ENCODE measurements around the gene SDS. TPM values are rescaled to one million over a fixed set of nuclear protein-coding genes. Genes with fewer than 3 reads are reported as not detected.

Gene SDS
- total and polyA plus RNA-seq, 2 donors (not counting 1 experiment from before 2014, with no cell fraction given): 0.09 TPM; not detected in 1

DNA sequence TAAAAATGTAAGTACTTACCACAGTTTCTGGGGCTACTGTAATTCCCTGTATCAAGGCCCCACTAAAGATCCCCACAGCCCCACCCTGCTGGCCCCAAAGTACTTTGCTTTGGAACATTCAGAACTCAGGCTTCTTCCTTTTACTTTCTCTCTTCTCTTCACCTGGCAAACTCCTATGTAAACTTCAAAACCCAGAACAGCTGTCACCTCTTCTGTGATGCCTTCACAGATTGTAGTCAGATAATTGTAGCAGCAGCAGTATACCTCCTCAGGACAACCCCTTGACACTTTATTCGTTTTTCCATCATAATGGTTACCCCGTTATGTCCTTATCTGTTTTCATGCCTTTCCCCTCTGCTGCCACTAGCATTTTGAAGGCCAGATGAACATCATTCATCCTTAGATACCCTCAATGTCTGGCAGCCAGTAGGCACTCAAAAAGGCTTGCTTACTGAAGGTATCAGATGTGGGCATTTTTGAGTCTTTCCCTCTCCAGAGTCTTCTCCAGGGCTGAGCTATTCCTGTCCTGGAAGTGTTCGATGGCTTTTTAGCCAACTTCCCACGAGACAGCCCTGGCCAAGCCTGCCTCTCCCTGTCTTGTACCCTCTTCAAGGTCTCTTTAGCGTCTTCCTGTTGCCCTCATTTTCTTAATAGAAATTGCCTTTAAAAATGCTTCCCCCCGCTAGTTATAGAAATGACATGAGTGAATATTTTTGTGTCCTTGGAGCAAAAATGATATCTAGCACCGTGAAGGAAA, 37.9 kb downstream of the SDS start:
- Histone ChIP-seq H3K79me2 (ENCODE audit: control insufficient read depth, insufficient read depth, low read length) (no peaks in the 10 kb centered on the region), H4K20me1 (ENCODE audit: control insufficient read depth, insufficient read depth, low read length, poor library complexity, severe bottlenecking) (no peaks in the 10 kb centered on the region), H3K4me3 (ENCODE audit: control extremely low read depth in 1 of 5, extremely low read depth in 1 of 5, insufficient read depth in 1 of 5, low read depth in 2 of 5, low read length in 4 of 5) (no peak overlapping the region), H3K27me3 (replicated peaks in 1 of 4; ENCODE audit: control extremely low read depth in 1 of 4, control insufficient read depth in 3 of 4, insufficient read depth in 4 of 4, low read length in 3 of 4) (no peaks in the 10 kb centered on the region), H3K36me3 (replicated peaks in 1 of 2; ENCODE audit: control extremely low read depth in 1 of 2, control insufficient read depth in 1 of 2, extremely low read depth in 1 of 2, insufficient read depth in 2 of 2, low read length in 1 of 2) (no peaks in the 10 kb centered on the region), H3K9me3 (ENCODE audit: control extremely low read depth in 1 of 3, control insufficient read depth in 2 of 3, insufficient read depth in 1 of 3, low read length in 2 of 3) (no peaks in the 10 kb centered on the region), H3K4me2 (replicated peaks; ENCODE audit: low read depth, low read length, poor library complexity, severe bottlenecking) (no peak overlapping the region), H3K9ac (ENCODE audit: low read length) (no peak overlapping the region), H3K27ac (ENCODE audit: low read length in 2 of 2) (no peak overlapping the region), H2AFZ (ENCODE audit: insufficient read depth, low read depth, low read length, poor library complexity, severe bottlenecking) (no peak overlapping the region), H3K4me1 (ENCODE audit: control insufficient read depth in 2 of 2, insufficient read depth in 2 of 2, low read length in 2 of 2) (no peaks in the 10 kb centered on the region)
- H3K27ac Mint-ChIP-seq: no peak overlapping the region
- no peak overlapping the region for H3K4me3 Mint-ChIP-seq
- ATAC-seq (ENCODE audit: low read depth) (no peak), DNase-seq (no peak)
- TF ChIP-seq CTCF (IDR thresholded peaks at IDR 0.05) (no peak), EZH2 (IDR thresholded peaks at IDR 0.05; ENCODE audit: borderline replicate concordance, insufficient read depth, low read depth, low read length, poor library complexity, severe bottlenecking) (no peak)
- H3K27me3 Mint-ChIP-seq: no peaks in the 10 kb centered on the region
- WGBS (ENCODE audit: insufficient coverage): 100% methylated on average over 1 of the region's 7 CpGs
- ChIA-PET POLR2A (no interaction called here), CTCF (interaction anchor here (1.4 kb wide), 1 partner anchor 33 kb away, joined by 4 read pairs; no protein-coding TSS in a partner anchor)
- H3K4me1 Mint-ChIP-seq: peaks cover 2% of the 10 kb centered on the region
- no peaks in the 10 kb centered on the region for H3K9me3 Mint-ChIP-seq (ENCODE audit: insufficient read depth)
- intact Hi-C loops (cut with micrococcal nuclease): no loop called here

GRCh38 chr12:113364698-113365097, 39.0 kb downstream of the SDS start:
- intact Hi-C loops (cut with micrococcal nuclease): no loop called here
- Histone ChIP-seq H2AFZ (ENCODE audit: insufficient read depth, low read depth, low read length, poor library complexity, severe bottlenecking) (no peak overlapping the region), H3K4me1 (ENCODE audit: control insufficient read depth in 2 of 2, insufficient read depth in 2 of 2, low read length in 2 of 2) (peaks cover 0 to 1% of the 10 kb centered on the region in 2 donors), H3K9ac (ENCODE audit: low read length) (no peak overlapping the region), H3K9me3 (ENCODE audit: control extremely low read depth in 1 of 3, control insufficient read depth in 2 of 3, insufficient read depth in 1 of 3, low read length in 2 of 3) (no peaks in the 10 kb centered on the region), H3K4me3 (ENCODE audit: control extremely low read depth in 1 of 5, extremely low read depth in 1 of 5, insufficient read depth in 1 of 5, low read depth in 2 of 5, low read length in 4 of 5) (no peak overlapping the region), H3K27me3 (replicated peaks in 1 of 4; ENCODE audit: control extremely low read depth in 1 of 4, control insufficient read depth in 3 of 4, insufficient read depth in 4 of 4, low read length in 3 of 4) (no peaks in the 10 kb centered on the region), H4K20me1 (ENCODE audit: control insufficient read depth, insufficient read depth, low read length, poor library complexity, severe bottlenecking) (no peaks in the 10 kb centered on the region), H3K27ac (ENCODE audit: low read length in 2 of 2) (no peak overlapping the region), H3K36me3 (replicated peaks in 1 of 2; ENCODE audit: control extremely low read depth in 1 of 2, control insufficient read depth in 1 of 2, extremely low read depth in 1 of 2, insufficient read depth in 2 of 2, low read length in 1 of 2) (no peaks in the 10 kb centered on the region), H3K79me2 (ENCODE audit: control insufficient read depth, insufficient read depth, low read length) (no peaks in the 10 kb centered on the region), H3K4me2 (replicated peaks; ENCODE audit: low read depth, low read length, poor library complexity, severe bottlenecking) (no peak overlapping the region)
- no peak overlapping the region for H3K4me3 Mint-ChIP-seq
- H3K4me1 Mint-ChIP-seq: peaks cover 2% of the 10 kb centered on the region
- CTCF ChIA-PET: interaction anchor here (0.7 to 1.4 kb wide), 2 partner anchors 31 to 32 kb away, joined by 3 to 4 read pairs; no protein-coding TSS in a partner anchor
- 88% methylated on average over 3 of the region's 5 CpGs for WGBS (ENCODE audit: insufficient coverage)
- H3K27me3 Mint-ChIP-seq: no peaks in the 10 kb centered on the region
- POLR2A ChIA-PET: no interaction called here
- H3K27ac Mint-ChIP-seq: no peak overlapping the region
- DNase-seq (no peak), ATAC-seq (ENCODE audit: low read depth) (no peak)
- TF ChIP-seq EZH2 (IDR thresholded peaks at IDR 0.05; ENCODE audit: borderline replicate concordance, insufficient read depth, low read depth, low read length, poor library complexity, severe bottlenecking): no peak
- no peak for TF ChIP-seq CTCF (IDR thresholded peaks at IDR 0.05)
- H3K9me3 Mint-ChIP-seq (ENCODE audit: insufficient read depth): no peaks in the 10 kb centered on the region

Data from B cell (primary cell).